Stimulated activated naive CD8-positive, alpha-beta T cell treated with anti-CD3 and anti-CD28 coated beads, Interleukin-15, Interleukin-2, amounts not matched to agents 100 U/mL and 50 U/mL, for 24 hours (primary cell): ENCODE measurements around the gene ANKRD13B.
"Not testable (repeated sequence)": the region's sequence is repeated elsewhere in the genome, so short reads cannot be mapped to it uniquely, and the experiment has no call there.

Source experiments
- ATAC-seq: fragments of 150-1000 bp; cut with Tn5 transposase; one replicate; pipeline ENCODE4 v1.10.0; 2021
- DNase-seq: peaks from one replicate; pipeline ENCODE4 v3.0.0; 2021

Gene ANKRD13B

GRCh38 chr17:29642171-29642611 lies 49.3 kb downstream of the ANKRD13B start:
- ATAC-seq (no peak), DNase-seq (no peak)

- DNase-seq, result no peak
These were observed 50.9 kb downstream of the ANKRD13B start for GRCh38 chr17:29643817-29644160.

GRCh38 chr17:29645515-29646051 lies 52.7 kb downstream of the ANKRD13B start:
- ATAC-seq (peak; percentile 86), DNase-seq (peak; percentile 37)

More at GRCh38 chr17:29643817-29644160, 50.9 kb downstream of the ANKRD13B start:
- ATAC-seq, result no peak

- no peak for ATAC-seq
- no peak for DNase-seq
These were observed 55.1 kb downstream of the ANKRD13B start for GRCh38 chr17:29648005-29648404.

- ATAC-seq (no peak), DNase-seq (no peak)
These were observed 56.4 kb downstream of the ANKRD13B start for GRCh38 chr17:29649359-29649758.

GRCh38 chr17:29650396-29650795 lies 57.5 kb downstream of the ANKRD13B start:
- no peak for DNase-seq
- ATAC-seq, result no peak

- DNase-seq, ATAC-seq: not testable (repeated sequence)
These were observed 59.0 kb downstream of the ANKRD13B start for GRCh38 chr17:29651913-29652312.

GRCh38 chr17:29652976-29653375 lies 60.0 kb downstream of the ANKRD13B start:
- ATAC-seq, result no peak
- DNase-seq, result no peak

- no peak for ATAC-seq
- DNase-seq, result no peak
These were observed 61.2 kb downstream of the ANKRD13B start for GRCh38 chr17:29653995-29654714.

GRCh38 chr17:29655323-29655722 lies 62.4 kb downstream of the ANKRD13B start:
- ATAC-seq (no peak), DNase-seq (no peak)

- peak; percentile 84 for ATAC-seq
- DNase-seq, result peak; percentile 20
These were observed 66.2 kb downstream of the ANKRD13B start for GRCh38 chr17:29659155-29659554.

GRCh38 chr17:29661213-29661612 lies 68.3 kb downstream of the ANKRD13B start:
- DNase-seq (no peak), ATAC-seq (no peak)

GRCh38 chr17:29663155-29663554 lies 70.2 kb downstream of the ANKRD13B start:
- ATAC-seq, result no peak
- DNase-seq, result no peak
